Measurements from ENCODE around the gene RFX4. TPM values are rescaled to one million over a fixed set of nuclear protein-coding genes. Genes with fewer than 3 reads are reported as not detected.

Gene RFX4
- total RNA-seq, 1 donor from 2014 or later = not detected

- intact Hi-C loops (cut with DNase I) = no loop called here
- no peak for DNase-seq (ENCODE audit: low spot score)
These were observed 60.2 kb downstream of the RFX4 start for GRCh38 chr12:106643000-106643399.

- intact Hi-C loops (cut with DNase I) = no loop called here
- no peak for DNase-seq (ENCODE audit: low spot score)
These were observed 61.7 kb downstream of the RFX4 start for GRCh38 chr12:106644335-106645073.

- intact Hi-C loops (cut with DNase I) = no loop called here
- DNase-seq (ENCODE audit: low spot score) = no peak
These were observed 62.2 kb downstream of the RFX4 start for GRCh38 chr12:106645074-106645421.

- DNase-seq (ENCODE audit: low spot score) = no peak
- intact Hi-C loops (cut with DNase I) = no loop called here
These were observed 62.9 kb downstream of the RFX4 start for GRCh38 chr12:106645465-106646330.

GRCh38 chr12:106646472-106646871 lies 63.7 kb downstream of the RFX4 start:
- intact Hi-C loops (cut with DNase I) = no loop called here
- DNase-seq (ENCODE audit: low spot score) = no peak

- DNase-seq (ENCODE audit: low spot score) = no peak
- intact Hi-C loops (cut with DNase I) = no loop called here
These were observed 65.2 kb downstream of the RFX4 start for GRCh38 chr12:106647793-106648514.

GRCh38 chr12:106648736-106649135 lies 65.9 kb downstream of the RFX4 start:
- intact Hi-C loops (cut with DNase I) = no loop called here
- DNase-seq (ENCODE audit: low spot score) = no peak

GRCh38 chr12:106651552-106651951 lies 68.7 kb downstream of the RFX4 start:
- intact Hi-C loops (cut with DNase I) = no loop called here
- DNase-seq (ENCODE audit: low spot score) = no peak

GRCh38 chr12:106652510-106653015 lies 69.8 kb downstream of the RFX4 start:
- DNase-seq (ENCODE audit: low spot score) = no peak
- intact Hi-C loops (cut with DNase I) = no loop called here

GRCh38 chr12:106655577-106655976 lies 72.8 kb downstream of the RFX4 start:
- intact Hi-C loops (cut with DNase I) = no loop called here
- DNase-seq (ENCODE audit: low spot score) = no peak

- intact Hi-C loops (cut with DNase I) = no loop called here
- no peak for DNase-seq (ENCODE audit: low spot score)
These were observed 74.7 kb downstream of the RFX4 start for GRCh38 chr12:106657488-106657887.

- intact Hi-C loops (cut with DNase I) = no loop called here
- DNase-seq (ENCODE audit: low spot score) = no peak
These were observed 80.6 kb downstream of the RFX4 start for GRCh38 chr12:106663385-106663784.

GRCh38 chr12:106669216-106669615 lies 86.4 kb downstream of the RFX4 start:
- DNase-seq (ENCODE audit: low spot score) = no peak
- intact Hi-C loops (cut with DNase I) = no loop called here

- DNase-seq (ENCODE audit: low spot score) = no peak
- intact Hi-C loops (cut with DNase I) = no loop called here
These were observed 87.3 kb downstream of the RFX4 start for GRCh38 chr12:106670131-106670530.

GRCh38 chr12:106671840-106672239 lies 89.0 kb downstream of the RFX4 start:
- intact Hi-C loops (cut with DNase I) = no loop called here
- no peak for DNase-seq (ENCODE audit: low spot score)

- intact Hi-C loops (cut with DNase I) = no loop called here
- no peak for DNase-seq (ENCODE audit: low spot score)
These were observed 89.7 kb downstream of the RFX4 start for GRCh38 chr12:106672314-106673025.

GRCh38 chr12:106673141-106673540 lies 90.3 kb downstream of the RFX4 start:
- no peak for DNase-seq (ENCODE audit: low spot score)
- intact Hi-C loops (cut with DNase I) = no loop called here

GRCh38 chr12:106675651-106676435 lies 93.0 kb downstream of the RFX4 start:
- intact Hi-C loops (cut with DNase I) = no loop called here
- DNase-seq (ENCODE audit: low spot score) = no peak

GRCh38 chr12:106679574-106679973 lies 96.8 kb downstream of the RFX4 start:
- DNase-seq (ENCODE audit: low spot score) = no peak
- intact Hi-C loops (cut with DNase I) = no loop called here
